Heart left ventricle (tissue), 13 donors: ENCODE data around the gene CREB3.

Source experiments
- CTCF ChIP-seq, 12 donors: fragments of 200-600 bp; sonication (generic) in 4 of 12; IDR thresholded peaks; one replicate each; pipeline versions ENCODE4 v1.5.0 to v1.8.0; 2018 to 2022; ENCODE audit warnings: antibody characterized with exemption in 12 of 12, mild to moderate bottlenecking in 5 of 12
- POLR2A ChIP-seq, 2 donors: fragments of 450-650 bp; IDR thresholded peaks; one replicate each; pipeline ENCODE4 v1.6.1; 2017; ENCODE audit warnings: antibody characterized with exemption in 2 of 2, mild to moderate bottlenecking in 2 of 2, moderate library complexity in 2 of 2
- donor health status: ischemic (EF 13 %, LVEDD 7.1; RV severe dilation, severe dysfunction).
- donor health status: DM: no; HTN: yes; CAD: no.
- donor health status: DM: no; HTN: no; CAD: no.
- donor health status: ischemic (EF 25% LVEDD 6.9; RV normal size, moderate dysfunction).
- donor health status: ischemic (EF 25% LVEDD 5.7; RV mildly dilated, moderate dysfunction).
- donor health status: ischemic (EF 35%, LVEDD 5.7; RV mildly dilated, moderate dysfunction).
- donor health status: nonischemic (EF 11% LVEDD 7.7; RV severe dilation, severe dysfunction).
- donor health status: DM: yes; HTN: yes; CAD: no.
- donor health status: PGD.
- donor health status: ischemic (EF 29% LVEDD 5.4; RV normal size, mild dysfunction).
- donor health status: nonischemic (EF 23%, LVEDD 6.1; RV moderate dilation, normal function).

DNA sequence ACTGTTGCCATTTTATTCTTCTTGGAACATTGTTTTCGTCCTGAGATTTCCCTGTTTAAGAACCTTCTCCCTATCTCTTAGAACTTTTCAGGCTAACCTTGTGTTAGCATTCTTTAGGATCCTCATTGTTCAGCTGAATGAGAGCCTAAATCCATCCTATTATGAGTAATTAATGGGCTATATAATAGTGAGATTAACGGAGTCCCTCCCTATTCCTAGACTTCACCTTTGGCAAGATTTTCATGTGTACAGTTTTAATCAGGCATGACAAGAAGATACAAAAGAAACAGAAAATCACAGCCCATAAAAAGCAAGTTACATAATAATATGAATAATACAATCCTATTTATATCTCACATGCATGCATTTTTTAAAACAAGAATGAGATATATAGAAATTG is 30.7 kb downstream of the CREB3 start:
- no peak for TF ChIP-seq CTCF (IDR thresholded peaks at IDR 0.05)
- TF ChIP-seq POLR2A (IDR thresholded peaks at IDR 0.05), result no peak
